ENCODE measurements around the gene TIMM44.
"Not testable (repeated sequence)": the region's sequence is repeated elsewhere in the genome, so short reads cannot be mapped to it uniquely, and the experiment has no call there.

TIMM44 gene

DNA sequence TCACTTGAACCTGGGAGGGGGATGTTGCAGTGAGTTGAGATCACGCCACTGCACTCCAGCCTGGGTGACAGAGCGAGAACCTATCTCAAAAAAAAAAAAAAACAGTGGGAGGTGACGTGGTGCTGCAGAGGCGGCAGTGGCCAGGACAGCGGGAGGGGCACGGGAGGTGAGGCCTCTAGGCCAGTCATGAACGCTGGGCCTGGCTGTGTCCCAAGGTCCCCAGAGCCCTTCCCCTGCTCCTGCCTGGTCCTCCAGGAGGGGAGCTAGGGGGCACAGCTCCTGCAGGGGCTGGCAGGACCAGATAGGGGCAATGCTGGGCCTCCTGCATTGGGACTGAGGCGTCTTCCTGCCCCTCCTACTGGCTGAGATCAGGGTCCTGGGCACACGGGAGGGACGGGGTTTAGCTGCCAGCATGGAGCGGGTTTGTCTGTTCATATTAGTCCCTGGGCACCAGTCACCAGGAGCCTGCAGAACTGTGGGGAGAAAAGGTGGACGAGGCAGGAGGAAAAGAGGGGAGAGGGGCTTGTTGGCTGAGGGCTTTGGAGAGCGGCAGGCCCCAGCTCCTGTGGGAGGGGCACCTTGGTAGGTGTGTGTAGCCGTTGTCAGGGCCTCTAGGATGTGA is 35.3 kb downstream of the TIMM44 start:
- DNase-seq, result no peak
- in situ Hi-C loops (cut with MboI; ENCODE audit: low pct_unique_long_range_greater_than_20kb, low sequenced_read_pairs), result no loop called here

DNA sequence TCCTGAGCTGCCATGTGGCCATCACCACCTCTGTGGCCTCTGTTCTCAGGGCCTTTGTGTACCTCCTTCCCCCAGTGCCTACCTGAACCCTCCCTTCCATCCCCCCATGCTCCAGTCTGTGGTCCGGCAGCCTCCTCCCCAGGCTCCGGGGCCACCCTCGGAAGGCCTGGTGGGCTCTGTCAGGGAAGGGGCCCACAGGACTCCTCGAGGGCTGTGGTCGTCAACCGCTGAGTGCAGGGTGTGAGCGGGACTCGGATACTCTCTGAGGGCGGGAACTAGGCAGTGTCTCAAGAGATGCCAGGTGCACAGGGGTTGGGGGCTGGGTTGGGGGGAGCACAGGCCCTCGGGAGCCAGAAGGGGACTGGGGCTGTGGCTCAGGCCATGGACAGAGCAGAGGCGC is 35.9 kb downstream of the TIMM44 start:
- in situ Hi-C loops (cut with MboI; ENCODE audit: low pct_unique_long_range_greater_than_20kb, low sequenced_read_pairs), result no loop called here

DNA sequence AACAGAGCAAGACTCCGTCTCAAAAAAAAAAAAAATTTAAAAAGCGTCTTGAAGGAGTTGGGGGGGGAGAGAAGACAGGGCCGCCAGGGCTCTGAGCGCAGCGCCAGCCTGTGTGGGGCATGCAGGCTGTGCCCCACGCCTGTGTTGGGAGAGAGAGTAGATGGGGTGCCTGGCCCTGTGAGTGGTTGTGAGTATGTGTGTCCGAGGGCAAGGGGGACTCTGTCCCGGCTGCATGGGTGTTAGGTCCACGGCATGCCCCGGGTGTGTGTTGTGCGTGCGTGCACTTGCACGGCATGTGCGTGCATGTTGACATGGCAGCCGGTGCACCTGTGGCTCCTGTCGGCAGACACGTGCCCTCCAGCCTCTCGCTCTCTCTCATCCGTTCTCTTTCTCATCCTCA is 36.3 kb downstream of the TIMM44 start:
- in situ Hi-C loops (cut with MboI; ENCODE audit: low pct_unique_long_range_greater_than_20kb, low sequenced_read_pairs), result no loop called here
- no peak for DNase-seq

More for the DNA sequence above, 35.9 kb downstream of the TIMM44 start:
- no peak for DNase-seq

DNA sequence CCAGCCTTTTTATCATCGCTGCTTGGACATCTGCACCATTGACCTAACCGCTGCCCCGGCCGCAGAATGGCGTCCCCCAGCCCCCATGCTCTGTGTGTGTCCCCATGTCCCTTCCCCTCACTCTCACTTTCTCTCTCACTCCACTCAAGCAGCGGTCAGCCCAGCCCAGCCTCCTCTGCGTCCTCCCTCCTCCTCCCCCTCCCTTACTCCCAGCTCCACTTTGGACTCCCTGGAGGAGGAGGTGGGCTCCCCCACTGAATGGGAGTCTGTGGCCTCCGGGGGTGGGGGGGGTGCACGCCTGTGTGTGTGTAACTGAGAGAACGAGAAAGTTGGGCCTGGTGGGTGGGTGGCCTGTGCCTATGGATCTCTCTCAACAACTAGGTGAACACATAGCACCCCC is 37.6 kb downstream of the TIMM44 start:
- in situ Hi-C loops (cut with MboI; ENCODE audit: low pct_unique_long_range_greater_than_20kb, low sequenced_read_pairs), result no loop called here
- DNase-seq, result no peak

DNA sequence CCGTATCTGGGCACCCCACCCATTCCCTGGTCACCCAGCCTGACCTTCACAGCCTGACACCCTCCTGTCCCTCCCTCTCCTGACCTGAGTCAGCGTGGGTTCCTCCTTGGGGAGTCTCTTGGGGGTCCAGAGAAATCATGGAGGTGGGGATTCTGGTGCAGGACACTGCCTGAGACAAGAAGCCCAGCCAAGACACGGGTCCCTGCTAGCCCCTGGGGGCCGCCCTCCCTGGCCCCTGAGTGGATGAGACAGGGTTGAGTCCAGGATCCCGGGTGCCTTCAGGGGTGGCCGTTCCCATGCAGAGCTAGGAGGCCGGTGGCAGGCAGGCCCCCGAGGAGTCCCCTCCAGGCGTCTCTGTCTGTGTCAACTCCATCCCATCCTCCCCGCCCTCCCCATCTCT is 38.2 kb downstream of the TIMM44 start:
- DNase-seq, result no peak
- in situ Hi-C loops (cut with MboI; ENCODE audit: low pct_unique_long_range_greater_than_20kb, low sequenced_read_pairs), result no loop called here

DNA sequence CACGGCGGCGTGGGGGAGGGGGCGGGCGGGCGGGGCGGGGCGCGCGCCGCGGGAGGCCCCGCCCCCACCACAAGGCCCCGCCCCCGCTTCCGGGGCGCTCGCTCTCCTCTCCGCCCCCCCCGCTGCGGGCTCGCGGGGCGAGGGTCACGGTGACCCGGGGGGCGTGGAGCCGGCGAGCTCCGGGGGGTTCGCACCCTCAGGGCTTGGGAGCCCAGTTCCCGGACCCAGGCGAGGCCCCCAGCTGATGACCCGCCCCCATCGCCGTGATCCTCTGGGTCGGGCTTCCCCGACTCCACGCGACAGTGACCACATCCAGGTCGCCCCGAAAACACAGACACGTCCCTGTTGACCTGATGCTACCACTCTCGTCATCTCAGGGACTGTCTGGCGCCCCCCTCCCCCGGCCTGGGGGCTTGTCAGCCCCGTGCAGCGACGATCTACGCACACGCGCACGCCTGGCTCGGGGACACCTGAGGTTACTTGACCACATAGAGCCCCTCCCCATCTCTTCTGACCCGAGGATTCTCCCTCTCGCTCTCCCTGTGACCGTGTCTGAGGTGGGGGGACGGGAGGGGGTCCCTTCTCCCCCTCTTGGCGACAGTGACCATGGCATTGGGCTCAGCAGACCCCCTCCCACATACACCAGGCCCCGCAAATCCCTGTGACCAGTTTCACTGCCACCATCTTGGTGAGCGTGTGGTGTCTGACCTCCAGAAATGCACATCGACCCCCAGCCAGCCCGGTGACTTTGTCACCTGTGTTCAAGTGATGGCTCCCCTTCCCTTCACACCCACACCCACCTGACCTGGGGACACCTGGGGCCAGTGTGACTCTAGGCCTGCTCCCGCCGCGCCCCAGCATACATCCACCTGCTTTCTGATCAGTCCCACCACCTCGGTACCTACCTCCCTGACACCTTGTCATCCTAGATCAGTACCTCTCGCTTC is 39.1 kb downstream of the TIMM44 start:
- DNase-seq, result no peak
- in situ Hi-C loops (cut with MboI; ENCODE audit: low pct_unique_long_range_greater_than_20kb, low sequenced_read_pairs), result no loop called here

DNA sequence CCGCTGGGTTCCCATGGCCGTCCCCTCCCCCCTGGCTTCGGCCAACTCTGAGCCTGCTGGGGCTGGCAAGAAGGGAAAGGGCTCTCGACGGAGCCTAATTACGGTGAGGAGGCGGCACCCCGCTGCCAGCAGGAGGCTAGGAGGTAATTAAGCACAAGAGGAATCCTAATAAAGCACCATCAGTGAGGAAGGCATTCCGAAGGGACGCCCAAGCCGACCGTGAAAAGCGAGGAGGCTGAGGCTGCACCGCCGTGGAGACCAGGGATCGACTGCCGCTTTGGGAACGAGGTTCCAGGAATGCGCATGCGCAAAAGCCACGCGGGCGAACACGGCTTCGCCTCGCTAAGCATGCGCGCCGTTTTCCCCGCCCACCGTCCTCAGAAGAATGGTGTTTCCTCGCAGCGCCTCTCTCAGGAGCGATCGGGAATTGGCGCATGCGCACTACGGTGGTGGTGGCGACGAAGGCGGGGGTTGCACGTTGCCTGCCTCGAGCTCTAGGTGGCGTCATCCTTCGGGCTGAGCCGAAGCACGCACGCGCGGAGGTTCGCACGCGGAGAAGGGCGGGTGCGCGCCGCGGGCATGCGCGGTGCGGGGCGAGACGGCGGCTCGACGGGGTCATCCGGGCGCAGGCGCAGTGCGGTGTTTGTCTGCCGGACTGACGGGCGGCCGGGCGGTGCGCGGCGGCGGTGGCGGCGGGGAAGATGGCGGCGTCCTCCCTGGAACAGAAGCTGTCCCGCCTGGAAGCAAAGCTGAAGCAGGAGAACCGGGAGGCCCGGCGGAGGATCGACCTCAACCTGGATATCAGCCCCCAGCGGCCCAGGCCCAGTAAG is 40.0 kb downstream of the TIMM44 start, which contains the start of gene MAP2K7:
TSS of gene MAP2K7 (plus strand) at position 634 of the 830 bp plus-strand sequence. CDS start at position 702, 68 bp downstream.
- in situ Hi-C loops (cut with MboI; ENCODE audit: low pct_unique_long_range_greater_than_20kb, low sequenced_read_pairs), result no loop called here
- DNase-seq, result peak; percentile 100

DNA sequence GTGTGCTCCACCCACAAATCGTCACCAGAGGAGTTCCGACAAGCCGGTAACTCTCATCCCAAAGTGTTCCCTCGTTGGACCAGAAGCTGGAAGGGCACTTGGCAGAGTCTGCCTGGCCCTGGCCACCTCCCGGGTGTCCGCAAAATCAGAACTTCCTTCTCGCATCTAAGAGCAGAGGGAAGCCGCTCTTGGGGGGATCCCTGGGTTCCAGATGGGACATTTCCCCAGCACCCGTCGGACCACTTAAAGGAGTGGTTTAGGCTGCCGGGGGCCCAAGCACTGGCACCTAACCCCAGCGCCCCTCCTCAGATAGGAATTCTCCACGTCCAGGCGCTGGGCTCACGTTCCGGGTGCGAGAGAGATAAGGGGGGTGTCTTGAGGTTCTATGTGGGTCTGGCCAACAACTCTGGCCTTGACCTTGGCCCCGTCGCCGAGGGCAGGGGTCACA is 40.6 kb downstream of the TIMM44 start:
- in situ Hi-C loops (cut with MboI; ENCODE audit: low pct_unique_long_range_greater_than_20kb, low sequenced_read_pairs), result no loop called here
- DNase-seq, result no peak

DNA sequence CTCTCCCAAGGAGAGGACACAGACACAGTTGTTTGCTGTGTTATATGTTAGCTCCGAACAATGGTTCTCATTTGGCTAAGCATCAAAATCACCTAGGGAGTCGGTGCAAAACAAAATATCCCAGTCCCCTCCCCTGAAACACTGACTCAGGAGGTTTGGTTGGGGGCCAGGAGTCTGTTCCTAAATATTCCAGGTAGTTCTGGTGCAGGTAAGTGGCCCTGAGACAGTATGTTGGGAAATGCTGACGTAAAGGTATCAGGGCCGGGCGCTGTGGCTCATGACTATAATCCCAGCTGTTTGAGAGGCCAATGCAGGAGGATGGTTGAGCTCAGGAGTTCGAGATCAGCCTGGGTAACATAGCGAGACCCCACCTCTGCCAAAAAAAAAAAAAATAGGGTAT is 42.1 kb downstream of the TIMM44 start:
- in situ Hi-C loops (cut with MboI; ENCODE audit: low pct_unique_long_range_greater_than_20kb, low sequenced_read_pairs), result no loop called here
- DNase-seq, result no peak

DNA sequence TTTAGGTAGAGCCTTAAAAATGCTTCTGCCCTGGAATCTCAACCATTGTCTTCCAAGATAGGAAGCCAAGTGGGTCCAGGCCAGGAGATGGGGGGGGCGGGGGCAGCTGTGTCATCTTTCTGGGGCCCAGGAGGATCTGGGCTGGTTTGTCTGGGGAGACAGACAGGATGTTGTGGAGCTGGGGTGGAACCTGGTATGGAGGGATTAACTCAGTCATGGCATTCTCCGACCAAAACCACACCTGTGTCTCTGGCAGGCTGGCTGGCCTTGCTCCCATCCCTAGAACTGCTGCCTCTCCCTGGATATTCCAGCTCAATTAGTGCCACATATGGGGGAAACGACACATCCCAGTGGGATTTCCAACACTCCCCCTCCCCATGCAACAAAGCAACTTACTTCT is 42.5 kb downstream of the TIMM44 start:
- DNase-seq, result no peak
- in situ Hi-C loops (cut with MboI; ENCODE audit: low pct_unique_long_range_greater_than_20kb, low sequenced_read_pairs), result no loop called here

DNA sequence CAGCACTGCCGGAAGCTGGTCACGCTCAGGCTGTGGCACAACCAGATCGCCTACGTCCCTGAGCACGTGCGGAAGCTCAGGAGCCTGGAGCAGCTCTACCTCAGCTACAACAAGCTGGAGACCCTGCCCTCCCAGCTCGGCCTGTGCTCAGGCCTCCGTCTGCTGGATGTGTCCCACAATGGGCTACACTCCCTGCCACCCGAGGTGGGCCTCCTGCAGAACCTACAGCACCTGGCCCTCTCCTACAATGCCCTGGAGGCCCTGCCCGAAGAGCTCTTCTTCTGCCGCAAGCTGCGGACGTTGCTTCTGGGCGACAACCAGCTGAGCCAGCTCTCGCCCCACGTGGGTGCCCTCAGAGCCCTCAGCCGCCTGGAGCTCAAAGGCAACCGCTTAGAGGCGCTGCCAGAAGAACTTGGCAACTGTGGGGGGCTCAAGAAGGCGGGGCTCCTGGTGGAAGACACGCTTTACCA is 43.0 kb downstream of the TIMM44 start:
- no peak for DNase-seq
- in situ Hi-C loops (cut with MboI; ENCODE audit: low pct_unique_long_range_greater_than_20kb, low sequenced_read_pairs), result no loop called here

DNA sequence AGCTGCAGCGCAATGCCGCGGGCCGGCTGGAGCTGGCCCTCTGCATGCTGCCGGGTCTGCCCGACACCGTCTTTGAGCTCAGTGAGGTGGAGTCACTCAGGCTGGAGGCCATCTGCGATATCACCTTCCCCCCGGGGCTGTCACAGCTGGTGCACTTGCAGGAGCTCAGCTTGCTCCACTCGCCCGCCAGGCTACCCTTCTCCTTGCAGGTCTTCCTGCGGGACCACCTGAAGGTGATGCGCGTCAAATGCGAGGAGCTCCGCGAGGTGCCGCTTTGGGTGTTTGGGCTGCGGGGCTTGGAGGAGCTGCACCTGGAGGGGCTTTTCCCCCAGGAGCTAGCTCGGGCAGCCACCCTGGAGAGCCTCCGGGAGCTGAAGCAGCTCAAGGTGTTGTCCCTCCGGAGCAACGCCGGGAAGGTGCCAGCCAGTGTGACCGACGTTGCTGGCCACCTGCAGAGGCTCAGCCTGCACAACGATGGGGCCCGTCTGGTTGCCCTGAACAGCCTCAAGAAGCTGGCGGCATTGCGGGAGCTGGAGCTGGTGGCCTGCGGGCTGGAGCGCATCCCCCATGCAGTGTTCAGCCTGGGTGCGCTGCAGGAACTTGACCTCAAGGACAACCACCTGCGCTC is 43.6 kb downstream of the TIMM44 start:
- no peak for DNase-seq
- in situ Hi-C loops (cut with MboI; ENCODE audit: low pct_unique_long_range_greater_than_20kb, low sequenced_read_pairs), result no loop called here

DNA sequence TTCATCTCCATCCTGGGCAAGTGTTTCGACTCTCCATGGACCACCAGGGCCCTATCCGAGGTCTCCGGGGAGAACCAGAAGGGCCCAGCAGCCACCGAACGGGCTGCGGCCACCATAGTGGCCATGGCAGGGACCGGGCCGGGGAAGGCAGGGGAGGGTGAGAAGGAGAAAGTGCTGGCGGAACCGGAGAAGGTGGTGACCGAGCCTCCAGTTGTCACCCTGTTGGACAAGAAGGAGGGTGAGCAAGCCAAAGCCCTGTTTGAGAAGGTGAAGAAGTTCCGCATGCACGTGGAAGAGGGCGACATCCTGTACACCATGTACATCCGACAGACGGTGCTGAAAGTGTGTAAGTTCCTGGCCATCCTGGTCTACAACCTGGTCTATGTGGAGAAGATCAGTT is 44.5 kb downstream of the TIMM44 start:
- no peak for DNase-seq
- in situ Hi-C loops (cut with MboI; ENCODE audit: low pct_unique_long_range_greater_than_20kb, low sequenced_read_pairs), result no loop called here

DNA sequence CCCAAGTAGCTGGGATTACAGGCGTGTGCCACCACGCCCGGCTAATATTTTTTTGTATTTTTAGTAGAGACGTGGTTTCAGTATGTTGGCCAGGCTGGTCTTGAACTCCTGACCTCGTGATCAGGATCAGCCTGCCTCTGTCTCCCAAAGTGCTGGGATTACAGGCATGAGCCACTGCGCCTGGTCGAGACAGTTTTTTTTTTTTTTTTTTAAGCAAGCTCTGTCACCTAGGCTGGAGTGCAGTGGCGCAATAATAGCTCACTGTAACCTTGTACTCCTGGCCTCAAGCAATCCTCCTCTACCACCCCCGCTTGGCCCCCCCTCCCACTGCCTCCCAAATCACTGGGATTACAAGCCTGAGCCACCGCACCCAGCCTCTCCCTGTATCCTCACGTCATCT is 46.2 kb downstream of the TIMM44 start:
- DNase-seq, result no peak
- in situ Hi-C loops (cut with MboI; ENCODE audit: low pct_unique_long_range_greater_than_20kb, low sequenced_read_pairs), result no loop called here

DNA sequence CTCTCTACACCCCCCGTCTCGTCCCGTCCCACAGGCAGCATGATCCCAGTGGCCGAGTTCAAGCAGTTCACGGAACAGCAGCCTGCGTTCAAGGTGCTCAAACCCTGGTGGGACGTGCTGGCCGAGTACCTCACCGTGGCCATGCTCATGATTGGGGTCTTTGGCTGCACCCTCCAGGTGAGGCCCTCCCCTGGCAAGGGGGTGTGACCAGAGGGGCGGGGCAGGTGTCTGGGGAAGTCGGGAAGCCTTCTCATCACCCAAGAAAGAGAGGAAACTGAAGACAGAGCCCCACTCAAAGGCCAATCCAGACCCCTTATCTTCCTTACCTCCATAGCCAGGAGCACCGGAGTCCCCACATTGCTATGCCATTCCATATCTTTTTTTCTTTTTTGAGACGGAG is 47.9 kb downstream of the TIMM44 start:
- in situ Hi-C loops (cut with MboI; ENCODE audit: low pct_unique_long_range_greater_than_20kb, low sequenced_read_pairs), result no loop called here

DNA sequence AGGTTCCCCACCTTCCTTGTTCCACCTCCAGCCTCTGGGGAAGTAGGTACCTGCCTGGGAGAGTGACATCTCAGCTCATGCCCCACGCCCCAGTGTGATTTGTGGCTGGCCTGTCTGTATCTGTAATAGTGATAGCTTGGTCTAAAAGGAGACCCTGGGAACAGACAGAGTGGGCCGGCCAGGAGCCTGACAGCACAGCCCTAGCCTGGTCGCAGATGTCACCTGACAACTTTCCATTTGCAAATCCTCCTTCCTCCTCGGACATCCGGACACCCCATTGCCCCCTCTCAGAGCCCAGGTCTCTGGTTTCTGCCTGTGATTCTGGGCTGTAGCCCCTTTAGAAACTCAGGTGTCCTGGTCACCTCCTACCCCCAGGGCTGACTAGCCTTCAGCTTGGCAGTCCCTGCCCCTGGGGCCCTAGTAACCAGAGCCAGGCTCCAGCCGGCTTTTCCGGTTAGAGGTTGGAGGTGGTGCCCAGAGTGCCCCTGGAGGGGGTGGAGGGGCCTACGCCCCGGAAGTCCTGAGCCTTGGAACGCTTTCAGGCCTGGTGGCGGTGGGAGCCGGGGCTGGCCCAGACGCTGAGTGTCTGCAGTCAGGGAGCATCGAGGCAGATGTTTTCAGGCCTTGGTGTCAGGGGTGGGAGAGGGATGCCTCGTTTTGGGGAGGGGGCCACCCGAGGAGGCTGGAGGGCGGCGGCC is 48.7 kb downstream of the TIMM44 start:
- no peak for DNase-seq
- in situ Hi-C loops (cut with MboI; ENCODE audit: low pct_unique_long_range_greater_than_20kb, low sequenced_read_pairs), result no loop called here

More for the DNA sequence above, 47.9 kb downstream of the TIMM44 start:
- DNase-seq, result no peak

DNA sequence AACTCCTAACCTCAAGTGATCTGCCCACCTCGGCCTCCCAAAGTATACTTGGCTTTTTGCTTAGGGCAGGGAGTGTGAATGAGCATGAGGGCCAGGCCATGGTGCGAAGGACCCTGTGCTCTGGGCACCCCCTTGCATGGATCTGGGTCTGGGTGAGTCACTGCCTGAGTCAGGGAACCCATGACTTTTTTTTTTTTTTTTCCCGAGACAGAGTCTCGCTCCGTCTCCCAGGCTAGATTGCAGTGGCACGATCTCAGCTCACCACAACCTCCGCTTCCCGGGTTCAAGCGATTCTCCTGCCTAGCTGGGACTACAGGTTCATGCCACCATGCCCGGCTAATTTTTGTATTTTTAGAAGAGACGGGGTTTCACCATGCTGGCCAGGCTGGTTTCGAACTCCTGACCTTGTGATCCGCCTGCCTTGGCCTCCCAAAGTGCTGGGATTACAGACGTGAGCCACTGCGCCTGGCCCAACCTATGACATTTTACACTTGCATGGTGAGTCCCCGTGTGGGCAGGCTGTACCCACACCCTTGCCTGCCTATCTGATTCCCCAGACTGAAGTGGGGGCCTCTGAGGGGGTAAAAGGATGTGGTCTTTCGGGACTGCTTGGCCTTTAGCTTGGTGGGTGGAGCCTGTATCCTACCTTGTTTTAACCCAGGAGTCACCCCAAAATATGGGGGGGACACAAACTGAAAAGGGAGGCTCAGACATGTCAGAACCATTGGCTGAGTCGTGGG is 49.9 kb downstream of the TIMM44 start:
- in situ Hi-C loops (cut with MboI; ENCODE audit: low pct_unique_long_range_greater_than_20kb, low sequenced_read_pairs); DNase-seq: not testable (repeated sequence)

DNA sequence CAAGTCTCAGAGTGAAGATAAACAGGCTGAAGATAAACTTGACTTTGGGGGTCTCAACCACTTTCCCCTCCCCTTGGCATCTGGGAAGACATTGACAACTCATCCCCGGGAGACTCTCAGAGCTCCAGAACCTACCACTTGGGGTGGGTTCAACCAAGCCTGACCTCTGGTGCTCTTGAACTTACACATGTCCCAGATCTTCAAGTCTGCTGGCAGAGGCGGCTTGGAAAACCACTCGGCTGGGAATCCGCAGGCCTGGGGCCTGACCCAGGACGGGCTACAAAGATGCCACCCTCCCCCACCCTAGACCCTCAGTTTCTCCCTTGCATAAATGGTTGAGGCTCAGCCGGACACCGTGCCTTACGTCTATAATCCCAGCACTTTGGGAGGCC is 54.6 kb downstream of the TIMM44 start:
- in situ Hi-C loops (cut with MboI; ENCODE audit: low pct_unique_long_range_greater_than_20kb, low sequenced_read_pairs), result no loop called here
- no peak for DNase-seq

Measured in KBM-7 (cell line).